ENCODE results near the gene ARHGAP26.

DNA sequence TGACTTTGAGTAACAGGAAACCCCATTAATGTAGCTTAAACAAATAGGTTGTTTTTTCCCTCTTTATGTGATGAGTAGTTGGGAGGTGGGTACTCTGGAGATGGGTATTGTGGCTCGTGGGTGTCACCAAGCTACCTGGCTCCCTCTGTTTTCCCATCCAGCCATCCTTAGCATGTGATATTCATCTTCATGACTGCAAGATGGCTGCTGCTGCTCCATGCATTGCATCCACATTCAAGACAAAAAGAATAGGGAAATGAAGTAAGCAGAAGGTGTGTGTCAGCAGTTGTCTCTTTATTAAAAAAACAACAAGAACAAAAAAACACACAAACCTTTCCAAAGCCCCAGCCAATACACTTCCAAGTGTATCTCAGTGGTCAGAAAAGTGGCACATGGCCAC, 6.5 kb upstream of the ARHGAP26 start:
- TF ChIP-seq, protein P1, sequence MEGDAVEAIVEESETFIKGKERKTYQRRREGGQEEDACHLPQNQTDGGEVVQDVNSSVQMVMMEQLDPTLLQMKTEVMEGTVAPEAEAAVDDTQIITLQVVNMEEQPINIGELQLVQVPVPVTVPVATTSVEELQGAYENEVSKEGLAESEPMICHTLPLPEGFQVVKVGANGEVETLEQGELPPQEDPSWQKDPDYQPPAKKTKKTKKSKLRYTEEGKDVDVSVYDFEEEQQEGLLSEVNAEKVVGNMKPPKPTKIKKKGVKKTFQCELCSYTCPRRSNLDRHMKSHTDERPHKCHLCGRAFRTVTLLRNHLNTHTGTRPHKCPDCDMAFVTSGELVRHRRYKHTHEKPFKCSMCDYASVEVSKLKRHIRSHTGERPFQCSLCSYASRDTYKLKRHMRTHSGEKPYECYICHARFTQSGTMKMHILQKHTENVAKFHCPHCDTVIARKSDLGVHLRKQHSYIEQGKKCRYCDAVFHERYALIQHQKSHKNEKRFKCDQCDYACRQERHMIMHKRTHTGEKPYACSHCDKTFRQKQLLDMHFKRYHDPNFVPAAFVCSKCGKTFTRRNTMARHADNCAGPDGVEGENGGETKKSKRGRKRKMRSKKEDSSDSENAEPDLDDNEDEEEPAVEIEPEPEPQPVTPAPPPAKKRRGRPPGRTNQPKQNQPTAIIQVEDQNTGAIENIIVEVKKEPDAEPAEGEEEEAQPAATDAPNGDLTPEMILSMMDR (IDR thresholded peaks at IDR 0.05) = no peak
- no peak for TF ChIP-seq POLR2A (IDR thresholded peaks at IDR 0.05)

All from lower leg skin (tissue), 3 donors.